ENCODE data around the gene EFNA5. TPM values are rescaled to one million over a fixed set of nuclear protein-coding genes. Genes with fewer than 3 reads are reported as not detected.

The EFNA5 gene
- total and polyA plus RNA-seq, 2 of the 13 experiments (the other 11 are each of a cell fraction or from before 2014, with no cell fraction given), result not detected

GRCh38 chr5:107661038-107661649 is 9.6 kb downstream of the EFNA5 start:
- POLR2A ChIA-PET, result no interaction called here
- WGBS (ENCODE audit: low lambda C conversion rate), result 21% methylated on average over 7 of the region's 7 CpGs
- Histone ChIP-seq H3K27me3 (ENCODE audit: control insufficient read depth in 1 of 2, insufficient read depth in 2 of 2, low read length in 2 of 2) (no peaks in the 10 kb centered on the region), H3K9me3 (ENCODE audit: low read length) (no peaks in the 10 kb centered on the region), H4K20me1 (ENCODE audit: insufficient read depth, low read length) (no peaks in the 10 kb centered on the region), H3K9ac (ENCODE audit: insufficient read depth, low read depth, low read length) (no peak overlapping the region), H3K4me2 (ENCODE audit: low read depth, low read length) (no peak overlapping the region), H3K36me3 (replicated peaks in 1 of 2; ENCODE audit: control insufficient read depth in 1 of 2, insufficient read depth in 2 of 2, low read length in 2 of 2) (no peaks in the 10 kb centered on the region), H3K79me2 (ENCODE audit: insufficient read depth, low read length) (no peaks in the 10 kb centered on the region), H2AFZ (ENCODE audit: low read length) (no peak overlapping the region), H3K27ac (ENCODE audit: extremely low read length, insufficient read depth, low read length) (no peak overlapping the region), H3K4me3 (replicated peaks in 1 of 3; ENCODE audit: insufficient read depth in 1 of 3, low read depth in 2 of 3, low read length in 3 of 3) (no peak overlapping the region), H3K4me1 (ENCODE audit: insufficient read depth, low read length) (no peaks in the 10 kb centered on the region)
- DNase-seq (ENCODE audit: low spot score), result no peak
- no peak for FAIRE-seq
- no TSS peak for BruUV-seq (replicated peaks)
- CTCF ChIA-PET (ENCODE audit: low intra/inter-chr PET ratio, low total read pairs), result no interaction called here
- intact Hi-C loops (cut with micrococcal nuclease; ENCODE audit: unreplicated experiment) (no loop called here), in situ Hi-C loops (cut with HindIII; ENCODE audit: extremely low pct_ligation_motif_present, low pct_unique_long_range_greater_than_20kb) (no loop called here)
- ATAC-seq, result no peak
- TF ChIP-seq, protein P1, sequence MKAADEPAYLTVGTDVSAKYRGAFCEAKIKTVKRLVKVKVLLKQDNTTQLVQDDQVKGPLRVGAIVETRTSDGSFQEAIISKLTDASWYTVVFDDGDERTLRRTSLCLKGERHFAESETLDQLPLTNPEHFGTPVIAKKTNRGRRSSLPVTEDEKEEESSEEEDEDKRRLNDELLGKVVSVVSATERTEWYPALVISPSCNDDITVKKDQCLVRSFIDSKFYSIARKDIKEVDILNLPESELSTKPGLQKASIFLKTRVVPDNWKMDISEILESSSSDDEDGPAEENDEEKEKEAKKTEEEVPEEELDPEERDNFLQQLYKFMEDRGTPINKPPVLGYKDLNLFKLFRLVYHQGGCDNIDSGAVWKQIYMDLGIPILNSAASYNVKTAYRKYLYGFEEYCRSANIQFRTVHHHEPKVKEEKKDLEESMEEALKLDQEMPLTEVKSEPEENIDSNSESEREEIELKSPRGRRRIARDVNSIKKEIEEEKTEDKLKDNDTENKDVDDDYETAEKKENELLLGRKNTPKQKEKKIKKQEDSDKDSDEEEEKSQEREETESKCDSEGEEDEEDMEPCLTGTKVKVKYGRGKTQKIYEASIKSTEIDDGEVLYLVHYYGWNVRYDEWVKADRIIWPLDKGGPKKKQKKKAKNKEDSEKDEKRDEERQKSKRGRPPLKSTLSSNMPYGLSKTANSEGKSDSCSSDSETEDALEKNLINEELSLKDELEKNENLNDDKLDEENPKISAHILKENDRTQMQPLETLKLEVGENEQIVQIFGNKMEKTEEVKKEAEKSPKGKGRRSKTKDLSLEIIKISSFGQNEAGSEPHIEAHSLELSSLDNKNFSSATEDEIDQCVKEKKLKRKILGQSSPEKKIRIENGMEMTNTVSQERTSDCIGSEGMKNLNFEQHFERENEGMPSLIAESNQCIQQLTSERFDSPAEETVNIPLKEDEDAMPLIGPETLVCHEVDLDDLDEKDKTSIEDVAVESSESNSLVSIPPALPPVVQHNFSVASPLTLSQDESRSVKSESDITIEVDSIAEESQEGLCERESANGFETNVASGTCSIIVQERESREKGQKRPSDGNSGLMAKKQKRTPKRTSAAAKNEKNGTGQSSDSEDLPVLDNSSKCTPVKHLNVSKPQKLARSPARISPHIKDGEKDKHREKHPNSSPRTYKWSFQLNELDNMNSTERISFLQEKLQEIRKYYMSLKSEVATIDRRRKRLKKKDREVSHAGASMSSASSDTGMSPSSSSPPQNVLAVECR (CRISPR knock-in tag; IDR thresholded peaks at IDR 0.05; ENCODE audit: borderline replicate concordance), result no peak
- no peak for TF ChIP-seq ZBTB49 (CRISPR knock-in tag; IDR thresholded peaks at IDR 0.05; ENCODE audit: borderline replicate concordance)
- TF ChIP-seq ZMYM2 (CRISPR knock-in tag; IDR thresholded peaks at IDR 0.05), result no peak
- TF ChIP-seq GPBP1L1 (CRISPR knock-in tag; IDR thresholded peaks at IDR 0.05), result no peak
- TF ChIP-seq ZNF101 (CRISPR knock-in tag; IDR thresholded peaks at IDR 0.05; ENCODE audit: borderline replicate concordance, low read depth), result no peak
- no peak for TF ChIP-seq KLF12 (CRISPR knock-in tag; IDR thresholded peaks at IDR 0.05; ENCODE audit: borderline replicate concordance)
- no peak for TF ChIP-seq CHD4 (IDR thresholded peaks at IDR 0.05; ENCODE audit: borderline replicate concordance, low read length)
- TF ChIP-seq NR2F6 (IDR thresholded peaks at IDR 0.05), result no peak
- no peak for TF ChIP-seq NR2F6 (CRISPR knock-in tag; IDR thresholded peaks at IDR 0.05)

Measured in HepG2 (cell line).